Pons (tissue), 1 donor: ENCODE data around the gene RTL1.

Source experiments
- DNase-seq: peaks from one replicate; pipeline ENCODE4 v3.0.0-alpha.2; 2016; ENCODE audit warnings: low spot score

RTL1 gene

DNA sequence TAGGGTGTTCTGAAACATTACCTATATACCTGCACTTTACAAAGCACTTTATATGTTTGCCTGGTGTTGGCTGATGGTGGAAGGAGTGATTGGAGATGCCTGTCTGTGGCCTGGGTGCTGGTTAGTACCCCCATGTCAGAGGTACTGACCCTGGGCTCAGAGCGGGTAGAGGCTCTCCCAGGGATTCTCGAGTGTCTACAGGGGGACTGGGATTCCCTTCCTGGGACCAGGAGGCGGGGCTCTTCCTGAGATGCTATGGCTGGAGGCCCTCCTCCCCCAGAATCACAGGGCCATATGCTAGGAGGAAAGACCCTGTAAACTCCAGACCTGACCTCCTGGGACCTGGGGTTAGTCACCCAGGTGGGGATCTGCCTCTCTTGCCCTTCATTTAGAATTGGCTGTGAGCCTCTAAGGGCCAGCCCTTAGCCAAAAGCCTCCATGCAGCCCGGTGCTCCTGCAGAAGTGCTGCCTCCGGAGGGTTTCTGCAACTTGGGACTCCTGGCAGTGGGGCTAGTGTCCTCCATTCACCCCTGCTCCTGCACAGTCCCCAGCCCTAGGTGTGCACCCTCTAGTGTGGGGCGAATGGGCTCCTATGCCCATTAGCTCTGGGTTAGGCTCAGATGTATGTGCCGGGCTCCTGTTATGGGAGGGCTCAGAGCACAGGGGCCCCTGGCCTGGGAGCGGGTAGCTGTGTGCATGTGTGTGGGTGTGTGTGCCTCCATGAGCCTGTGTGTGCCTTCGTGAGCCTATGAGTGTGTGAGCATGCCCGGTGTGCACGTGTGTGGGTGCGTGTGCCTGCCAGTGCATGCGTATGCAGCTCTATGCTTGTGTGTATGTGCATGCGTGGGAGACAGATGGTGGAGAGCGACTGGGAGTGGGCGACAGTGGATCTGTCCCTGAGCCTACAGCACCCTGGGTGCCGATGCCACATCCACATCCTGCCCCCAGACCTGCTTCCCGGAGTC, 36.6 kb downstream of the RTL1 start:
- DNase-seq = no peak

DNA sequence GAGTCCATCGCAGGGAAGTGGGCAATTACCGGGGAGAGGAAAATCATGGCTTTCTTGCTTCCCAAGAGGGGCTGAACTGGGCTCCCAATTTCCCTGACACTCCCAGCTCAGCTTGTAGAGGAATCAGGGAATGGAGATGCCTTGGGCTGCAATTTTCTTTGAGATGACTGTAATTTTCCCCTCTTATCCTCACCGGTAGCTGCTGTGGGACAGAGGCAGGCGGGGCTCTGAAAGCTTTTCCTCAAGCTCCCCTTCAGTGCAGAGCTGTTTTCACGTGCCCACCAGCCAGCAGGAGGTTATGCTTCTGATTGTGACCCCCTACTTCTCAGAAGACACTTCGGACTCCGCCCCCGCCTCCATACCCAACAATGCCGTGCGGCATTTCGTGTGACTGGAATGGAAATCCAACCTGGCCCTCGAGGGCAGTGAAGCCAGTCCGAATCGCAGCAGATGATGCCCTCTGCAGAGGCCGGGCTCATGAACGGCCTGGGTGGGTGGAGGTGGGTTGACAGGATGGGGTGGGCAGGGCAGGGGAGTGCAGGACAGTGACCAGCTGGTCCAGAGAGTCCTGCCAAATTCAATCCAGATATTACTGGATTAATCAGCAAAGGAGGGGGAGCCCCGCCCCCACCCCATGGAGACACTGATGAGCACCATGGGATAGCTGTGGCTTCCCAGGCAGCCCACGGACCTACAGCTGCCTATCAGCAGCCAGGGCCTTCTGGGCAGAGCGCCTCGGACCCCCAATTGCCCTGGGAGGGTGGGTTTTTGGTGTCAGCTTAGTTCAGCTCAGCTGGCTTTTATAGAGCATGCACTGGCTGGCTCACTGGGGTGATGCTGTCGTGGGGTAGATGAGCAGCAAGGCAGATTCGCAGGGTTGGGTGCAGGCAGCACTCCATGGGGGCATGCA, 37.6 kb downstream of the RTL1 start:
- DNase-seq = no peak

DNA sequence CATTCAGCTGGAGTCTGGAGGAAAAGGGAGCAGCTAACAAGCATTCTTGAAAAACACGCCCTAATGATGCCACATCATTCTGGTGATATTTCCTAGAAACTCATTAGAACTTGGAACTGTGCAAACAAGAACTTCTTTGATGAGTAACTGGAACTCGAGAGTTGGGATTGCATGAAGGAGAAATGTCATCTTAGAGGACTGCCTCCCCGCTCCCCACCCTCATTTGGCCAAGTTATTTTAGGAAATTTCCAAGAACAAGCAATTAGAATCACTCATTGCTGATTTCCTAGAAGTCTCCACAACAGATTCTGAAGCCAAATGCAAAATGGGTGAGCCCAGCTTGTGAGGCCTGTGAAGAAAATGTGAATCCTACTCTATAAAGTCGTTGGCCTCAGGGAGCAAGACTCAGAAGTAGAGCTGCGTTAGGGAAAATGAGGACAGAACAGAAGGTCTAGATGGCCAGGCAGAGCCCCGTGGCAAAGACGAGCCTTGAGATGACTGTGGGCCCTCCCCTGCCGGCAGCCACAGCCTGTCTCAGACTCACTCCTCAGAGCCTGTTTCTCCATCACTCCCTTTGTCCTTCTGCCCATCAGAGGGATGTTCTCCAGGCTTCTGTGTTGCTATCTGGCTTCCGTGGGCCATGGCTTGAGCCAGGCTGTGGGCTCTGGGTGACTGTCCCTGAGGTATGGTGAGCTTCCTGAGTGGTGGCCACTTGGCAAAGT, 38.4 kb downstream of the RTL1 start:
- DNase-seq = no peak

DNA sequence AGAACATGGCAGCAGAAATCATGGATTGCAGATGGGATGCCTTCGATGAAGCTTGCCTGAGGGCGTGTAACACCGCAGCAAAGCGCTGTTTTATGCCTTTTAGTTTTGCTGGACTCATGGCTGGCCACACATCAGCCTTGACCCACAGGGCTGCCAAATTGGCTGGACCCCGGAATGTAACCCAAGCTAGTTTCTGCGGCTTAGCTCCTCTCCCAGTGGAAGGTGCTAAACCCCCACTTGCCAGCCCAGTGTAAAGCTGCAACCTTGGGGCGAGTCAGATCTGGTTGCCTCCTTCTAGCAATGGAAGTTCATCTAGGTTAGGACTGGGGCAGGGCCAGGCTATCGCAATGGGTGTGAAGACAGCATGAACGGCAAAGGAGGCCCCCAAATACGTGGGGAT, 39.3 kb downstream of the RTL1 start:
- no peak for DNase-seq

DNA sequence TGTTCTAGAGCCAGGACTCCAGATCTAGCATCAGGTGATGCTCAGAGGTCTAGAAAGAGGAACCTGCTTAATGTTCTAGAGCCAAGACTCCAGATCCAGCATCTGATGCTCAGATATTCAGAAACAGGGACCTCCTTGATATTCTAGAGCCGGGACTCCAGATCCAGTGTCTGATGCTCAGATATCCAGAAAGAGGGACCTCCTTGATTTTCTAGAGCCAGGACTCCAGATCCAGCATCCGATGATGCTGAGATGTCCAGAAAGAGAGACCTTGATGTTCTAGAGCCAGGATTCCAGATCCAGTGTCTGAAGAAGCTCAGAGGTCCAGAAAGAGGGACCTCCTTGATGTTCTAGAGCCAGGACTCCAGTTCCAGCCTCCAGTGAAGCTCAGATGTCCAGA, 40.7 kb downstream of the RTL1 start:
- no peak for DNase-seq

DNA sequence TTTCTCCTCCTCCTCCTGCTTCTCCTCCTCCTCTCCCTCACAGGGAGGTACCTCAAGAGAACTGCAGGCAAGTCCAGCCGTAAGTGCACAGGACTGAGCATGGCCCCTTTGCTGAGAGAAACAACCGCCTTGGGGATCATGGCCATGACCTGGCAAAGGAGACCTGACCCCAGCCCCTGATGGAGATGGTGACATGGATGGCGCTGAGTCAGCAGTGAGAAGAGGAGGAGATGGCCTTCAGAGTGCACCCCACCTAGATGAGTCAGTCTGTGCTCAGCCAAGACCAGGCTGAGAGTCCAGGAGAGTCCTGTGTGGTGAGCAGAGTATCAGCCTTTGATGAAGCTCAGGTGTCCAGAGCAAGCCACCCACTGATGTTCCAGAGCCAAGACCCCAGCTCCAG, 41.2 kb downstream of the RTL1 start:
- DNase-seq = no peak

DNA sequence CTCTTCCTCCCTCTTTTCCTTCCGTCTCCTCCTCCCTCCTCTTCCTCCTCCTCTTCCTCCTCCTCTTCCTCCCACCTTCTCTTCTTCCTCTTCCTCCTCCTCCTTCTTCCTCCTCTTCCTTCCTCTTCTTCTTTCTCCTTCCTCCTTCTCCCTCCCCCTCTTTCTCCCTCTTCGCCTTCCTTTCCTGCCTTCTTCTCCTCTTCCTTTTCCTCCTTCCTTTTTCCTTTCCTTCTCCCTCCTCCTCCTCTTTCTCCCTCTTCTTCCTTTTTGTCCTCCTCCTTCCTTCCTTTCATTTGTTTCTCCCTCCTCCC, 41.6 kb downstream of the RTL1 start:
- DNase-seq = no peak

- no peak for DNase-seq
Measured at GRCh38 chr14:100861188-100861936, 42.2 kb downstream of the RTL1 start.

DNA sequence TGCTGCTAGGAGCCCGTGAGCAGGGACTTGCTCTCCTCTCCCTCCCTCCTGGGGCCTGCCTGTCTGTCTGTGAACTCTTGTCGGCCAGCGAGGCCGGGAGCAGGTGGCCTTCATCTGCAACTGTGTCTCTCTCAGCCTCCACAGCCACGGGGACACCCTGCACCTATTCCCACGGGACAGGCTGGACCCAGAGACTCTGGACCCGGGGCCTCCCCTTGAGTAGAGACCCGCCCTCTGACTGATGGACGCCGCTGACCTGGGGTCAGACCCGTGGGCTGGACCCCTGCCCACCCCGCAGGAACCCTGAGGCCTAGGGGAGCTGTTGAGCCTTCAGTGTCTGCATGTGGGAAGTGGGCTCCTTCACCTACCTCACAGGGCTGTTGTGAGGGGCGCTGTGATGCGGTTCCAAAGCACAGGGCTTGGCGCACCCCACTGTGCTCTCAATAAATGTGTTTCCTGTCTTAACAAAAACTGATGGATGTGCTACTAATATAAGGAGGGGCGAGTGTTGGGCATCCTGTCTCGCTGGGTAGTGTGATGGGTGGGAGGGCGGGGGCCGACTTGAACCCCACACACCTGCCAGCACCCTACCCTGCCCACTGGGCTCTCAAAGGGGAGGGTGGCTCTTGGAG, 42.9 kb downstream of the RTL1 start:
- no peak for DNase-seq

DNA sequence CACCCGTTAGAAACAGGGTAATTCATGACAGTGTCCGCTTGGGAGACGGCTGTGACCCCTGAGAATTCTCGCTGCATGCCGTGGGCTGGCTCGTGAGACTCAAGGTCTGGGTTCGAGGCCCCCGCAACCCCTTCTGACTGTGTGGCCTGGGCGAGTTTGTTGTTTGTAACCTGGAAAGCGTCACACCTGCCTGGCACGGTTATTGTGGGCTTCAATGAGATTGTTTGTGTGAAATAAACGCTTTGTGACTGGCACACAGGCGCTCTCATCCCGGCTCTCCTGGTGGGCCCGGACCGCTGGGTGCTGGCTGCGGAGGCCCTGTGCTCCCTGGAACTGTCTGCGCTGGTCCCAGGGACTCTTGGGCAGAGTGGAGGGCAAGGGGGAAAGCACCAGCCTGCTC, 43.7 kb downstream of the RTL1 start:
- DNase-seq = no peak

DNA sequence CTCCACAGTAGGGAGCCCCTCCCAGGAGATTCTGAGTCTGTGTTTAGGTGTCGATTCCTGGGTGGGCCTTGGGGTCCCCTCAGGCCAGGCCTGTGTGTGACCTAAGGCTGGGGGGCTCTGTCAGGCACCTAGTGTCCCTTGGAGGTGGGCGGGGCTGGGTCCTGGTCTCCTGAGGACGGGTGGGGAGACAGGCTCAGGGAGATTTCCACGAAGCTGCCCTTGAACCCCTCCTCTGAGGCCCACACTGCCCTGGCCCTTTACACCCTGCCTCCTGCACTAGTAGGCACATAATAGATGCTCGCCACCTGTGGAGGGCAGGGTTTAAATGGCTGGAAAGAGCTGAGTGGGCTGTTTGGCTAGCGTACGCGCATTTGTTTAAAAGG, 44.7 kb downstream of the RTL1 start:
- DNase-seq = no peak

DNA sequence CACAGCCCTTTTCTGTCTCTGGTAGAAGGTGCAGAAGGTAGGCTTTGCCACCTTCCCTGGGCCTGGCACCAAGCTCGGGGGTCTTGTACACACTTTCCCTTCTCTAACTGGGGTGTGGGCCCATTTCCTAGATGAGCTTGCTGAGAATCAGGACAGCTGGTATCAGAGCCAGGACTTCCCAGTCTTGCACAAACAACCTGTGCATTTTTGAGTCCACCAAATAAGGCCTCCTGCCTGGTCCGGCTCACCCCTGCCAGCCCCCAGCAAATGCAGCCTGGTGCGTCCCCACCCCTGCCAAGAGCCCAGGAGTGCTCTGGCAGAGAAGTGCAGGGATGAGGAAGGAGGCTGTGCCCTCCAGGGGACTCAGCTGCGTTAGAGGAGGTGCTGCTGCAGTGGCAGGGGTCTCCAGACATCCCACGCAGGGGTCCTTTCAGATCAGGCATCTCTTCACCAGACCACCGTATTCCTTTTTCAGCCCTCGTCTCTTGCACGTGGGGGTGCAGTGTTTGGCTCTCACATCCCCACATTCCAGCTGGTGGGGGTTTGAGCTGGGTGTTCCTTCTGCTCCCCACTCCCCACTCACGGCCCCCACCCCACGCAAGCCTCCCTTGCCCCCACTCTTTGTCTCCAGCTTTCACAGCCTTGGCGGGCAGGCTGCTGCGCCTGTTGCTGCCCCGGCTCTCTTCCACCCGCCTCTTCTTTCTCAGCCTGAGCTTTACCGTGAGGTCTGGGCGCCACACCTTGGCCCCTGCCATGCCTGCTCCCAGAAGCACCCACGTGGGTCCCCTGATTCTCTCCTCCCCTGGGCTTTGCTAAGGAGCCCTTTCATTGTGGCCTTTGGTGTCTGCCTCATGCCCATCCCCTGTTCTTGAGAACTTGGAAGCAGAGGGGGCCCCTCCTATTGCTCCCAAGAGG, 45.3 kb downstream of the RTL1 start:
- no peak for DNase-seq

DNA sequence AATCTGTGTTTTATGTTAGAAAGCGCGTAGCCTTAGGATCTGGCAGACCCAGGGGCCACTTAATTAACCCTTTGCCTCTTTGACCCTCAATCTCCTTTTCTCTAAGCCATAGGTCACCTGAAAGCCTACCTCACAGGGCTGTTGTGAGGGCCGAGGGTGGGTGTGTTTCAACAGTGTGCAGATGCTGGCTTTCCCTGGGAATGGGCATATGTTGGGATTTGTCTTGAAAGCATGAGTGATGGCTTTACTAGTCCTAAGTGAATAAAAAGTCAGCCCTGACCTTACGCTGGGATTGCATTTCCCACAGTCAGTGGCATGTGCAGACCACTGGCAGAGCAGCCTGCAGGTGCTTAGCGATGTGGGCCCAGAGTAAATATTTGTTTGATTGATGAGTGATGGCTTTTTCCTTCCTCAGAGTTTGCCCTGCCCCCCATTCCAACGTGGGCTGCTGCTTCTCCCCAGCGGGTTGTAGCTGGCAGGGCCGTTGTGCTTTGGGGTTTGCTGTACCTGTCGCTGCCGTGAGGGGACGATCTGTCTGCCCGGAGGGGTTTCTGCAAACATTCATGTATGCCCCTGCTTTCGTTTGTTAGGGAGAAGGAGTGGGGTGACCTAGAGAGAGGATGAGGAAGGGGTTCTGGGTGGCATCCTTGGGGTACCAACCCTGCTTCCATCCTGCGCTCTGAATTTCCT, 46.1 kb downstream of the RTL1 start:
- no peak for DNase-seq

DNA sequence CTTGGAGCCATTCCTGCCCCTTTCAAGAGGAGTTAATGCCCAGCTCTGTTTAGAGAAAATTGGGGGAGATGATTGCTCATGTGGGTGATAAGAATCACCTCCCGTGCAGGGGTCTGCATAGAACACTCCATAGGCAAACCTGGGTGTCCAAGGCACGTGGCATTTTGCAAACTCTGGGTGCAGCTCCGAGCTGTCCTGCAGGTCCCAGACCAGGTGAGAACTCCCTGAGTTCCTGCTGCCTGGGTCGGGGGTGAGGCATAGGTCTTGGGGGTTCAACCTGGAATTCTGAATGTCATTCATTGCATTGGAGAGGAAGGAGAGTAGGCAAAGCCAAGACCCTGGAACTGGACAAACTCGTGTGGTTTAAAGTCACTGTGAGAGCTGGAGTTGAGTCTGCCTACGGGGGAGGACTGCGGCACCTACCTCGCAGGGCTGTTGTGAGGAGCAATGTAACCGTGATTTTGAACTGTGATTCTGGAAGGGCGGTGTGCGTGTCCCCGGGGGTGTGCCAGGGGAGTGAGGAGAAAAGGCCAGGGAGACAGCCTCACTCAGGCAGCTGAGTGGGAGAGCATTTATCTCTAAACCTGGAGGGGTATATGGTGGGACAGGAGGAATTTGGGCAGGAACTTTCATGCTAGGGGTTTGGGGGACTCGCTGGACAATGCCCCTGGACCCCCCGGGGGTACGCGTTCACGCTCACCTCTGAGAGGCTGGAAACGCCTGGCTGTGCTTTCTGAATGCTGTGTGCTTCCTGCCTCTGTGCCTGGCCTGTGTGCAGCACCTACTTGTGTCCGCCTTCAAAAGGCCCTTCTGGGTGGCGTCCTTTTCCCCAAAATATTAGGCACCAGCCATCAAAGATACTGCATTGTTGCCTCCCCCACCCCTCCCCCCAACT, 47.2 kb downstream of the RTL1 start:
- no peak for DNase-seq

GRCh38 chr14:100855256-100855930, 48.1 kb downstream of the RTL1 start:
- no peak for DNase-seq

DNA sequence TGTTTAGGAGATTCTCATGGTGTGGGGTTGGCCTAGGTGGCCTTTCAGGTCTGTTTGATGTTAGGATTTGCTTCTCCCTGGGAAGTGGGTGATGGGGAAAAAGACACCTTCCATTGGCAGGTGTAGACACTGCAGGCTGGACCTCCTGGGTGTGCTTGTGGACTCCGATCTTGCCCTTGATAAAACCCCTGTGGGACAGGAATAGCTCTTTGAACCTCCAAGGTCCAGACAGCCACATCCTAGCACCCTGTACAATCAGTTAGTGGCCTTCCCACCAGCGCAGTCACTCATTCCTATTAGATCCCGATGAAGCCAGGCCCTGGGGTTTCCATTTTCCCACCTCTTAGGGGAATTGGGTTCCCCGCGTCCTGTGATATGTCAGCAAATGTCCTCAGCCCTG, 49.1 kb downstream of the RTL1 start:
- no peak for DNase-seq

GRCh38 chr14:100851946-100852620, 51.4 kb downstream of the RTL1 start:
- DNase-seq = no peak

- no peak for DNase-seq
Measured at GRCh38 chr14:100851586-100851916, 52.0 kb downstream of the RTL1 start.
